Endodermal cell (in vitro differentiated cells): ENCODE measurements around the gene KRTAP9-1. TPM values are rescaled to one million over a fixed set of nuclear protein-coding genes. Genes with fewer than 3 reads are reported as not detected.
"Not testable (repeated sequence)": the region's sequence is repeated elsewhere in the genome, so short reads cannot be mapped to it uniquely, and the experiment has no call there.

Experiments used
- DNase-seq: peaks from one replicate; pipeline ENCODE4 v3.0.0-alpha.2; 2017
- H3K27ac ChIP-seq: 2 replicates; pipeline ENCODE4 v1.5.1; 2013; ENCODE audit warnings: mild to moderate bottlenecking, low read depth, low read length, moderate library complexity
- H3K27me3 ChIP-seq: 2 replicates; pipeline ENCODE4 v1.6.1; 2013; ENCODE audit warnings: mild to moderate bottlenecking, low read length, moderate library complexity; ENCODE audit not compliant: insufficient read depth, control insufficient read depth, poor library complexity, severe bottlenecking
- H3K36me3 ChIP-seq: 2 replicates; pipeline ENCODE4 v1.7.0; 2013; ENCODE audit warnings: mild to moderate bottlenecking, low read length, moderate library complexity; ENCODE audit not compliant: control insufficient read depth, insufficient read depth
- H3K4me1 ChIP-seq: one replicate; pipeline ENCODE4 v1.7.0; 2013; ENCODE audit warnings: low read length; ENCODE audit not compliant: control insufficient read depth, insufficient read depth
- H3K4me3 ChIP-seq: 2 replicates; pipeline ENCODE4 v1.5.1; 2013; ENCODE audit warnings: mild to moderate bottlenecking, low read length, moderate library complexity
- H3K9ac ChIP-seq: 2 replicates; pipeline ENCODE4 v1.6.1; 2013; ENCODE audit warnings: mild to moderate bottlenecking, low read length, moderate library complexity; ENCODE audit not compliant: poor library complexity, severe bottlenecking; ENCODE audit errors: extremely low read depth
- H3K9me3 ChIP-seq: 2 replicates; pipeline ENCODE4 v1.6.1; 2013; ENCODE audit warnings: mild to moderate bottlenecking, low read length, moderate library complexity; ENCODE audit not compliant: control insufficient read depth
- H3K27ac Mint-ChIP-seq: 2 replicates; pipeline ENCODE4 v1.8.0; 2020; ENCODE audit warnings: mixed read lengths
- H3K27me3 Mint-ChIP-seq: 2 replicates; pipeline ENCODE4 v1.8.0; 2021; ENCODE audit warnings: mild to moderate bottlenecking, mixed read lengths; ENCODE audit not compliant: insufficient read depth
- H3K36me3 Mint-ChIP-seq: 2 replicates; pipeline ENCODE4 v1.8.0; 2020; ENCODE audit warnings: low read depth, mixed read lengths
- H3K4me1 Mint-ChIP-seq: 2 replicates; pipeline ENCODE4 v1.8.0; 2020; ENCODE audit warnings: mixed read lengths
- H3K4me3 Mint-ChIP-seq: 2 replicates; pipeline ENCODE4 v1.8.0; 2020; ENCODE audit warnings: mild to moderate bottlenecking, moderate library complexity, mixed read lengths
- H3K9me3 Mint-ChIP-seq: 2 replicates; pipeline ENCODE4 v1.8.0; 2020; ENCODE audit warnings: mild to moderate bottlenecking, mixed read lengths
- CTCF ChIP-seq: fragments of 200-600 bp; sonication (generic); conservative IDR thresholded peaks from 2 replicates; pipeline ENCODE4 v1.5.0; 2021; ENCODE audit warnings: antibody characterized with exemption, mild to moderate bottlenecking
- WGBS, 2 experiments: methylation state at CpG; one replicate each; pipeline versions ENCODE4 v1.1.5 to v1.1.7; 2013; ENCODE audit warnings: missing lambda C conversion rate in 2 of 2, mixed read lengths in 1 of 2; ENCODE audit not compliant: insufficient coverage in 1 of 2, insufficient read length in 1 of 2; 5-methylcytosine and 5-hydroxymethylcytosine counted together
- total RNA-seq, 2 donors: library from RNA; stranded (reverse); fragmentation: NEBNext Ultra II Directional in 1 of 2; extraction: Animal tissue kit (Norgen Biotek cat#: 25700) in 1 of 2; gene quantifications; 2 replicates in 1 of 2; 3 replicates in 1 of 2; pipeline ENCODE4 v1.2.1, GENCODE V29; 2021

Gene KRTAP9-1
- total RNA-seq, 2 donors from 2014 or later: not detected

- no peak for DNase-seq
- Mint-ChIP-seq H3K4me3 (no peak overlapping the region), H3K36me3 (peaks cover 2% of the 10 kb centered on the region), H3K4me1 (no peaks in the 10 kb centered on the region), H3K27ac (no peak overlapping the region), H3K9me3 (peaks cover 38% of the 10 kb centered on the region), H3K27me3 (no peaks in the 10 kb centered on the region)
- Histone ChIP-seq H3K4me3 (no peak overlapping the region), H3K27me3 (no peaks in the 10 kb centered on the region), H3K4me1 (no peaks in the 10 kb centered on the region), H3K9ac (no peak overlapping the region), H3K36me3 (no peaks in the 10 kb centered on the region), H3K27ac (no peak overlapping the region), H3K9me3 (peaks cover 5% of the 10 kb centered on the region)
- no peak for TF ChIP-seq CTCF
- whole genome bisulfite sequencing, 2 experiments: 92 to 100% methylated on average over 1 of the region's 1 CpG
Measured at GRCh38 chr17:41144846-41145245, 44.8 kb upstream of the KRTAP9-1 start.

- no peak overlapping the region for H3K9ac ChIP-seq
- no peak for DNase-seq
- no peak overlapping the region for H3K4me3 ChIP-seq
- WGBS, 2 experiments: 80 to 100% methylated on average over 1 to 2 of the region's 2 CpGs
- Mint-ChIP-seq H3K9me3 (peaks cover 37% of the 10 kb centered on the region), H3K4me1 (no peaks in the 10 kb centered on the region), H3K36me3 (peaks cover 2% of the 10 kb centered on the region), H3K27ac (no peak overlapping the region), H3K4me3 (no peak overlapping the region), H3K27me3 (no peaks in the 10 kb centered on the region)
- no peaks in the 10 kb centered on the region for H3K36me3 ChIP-seq
- peaks cover 5% of the 10 kb centered on the region for H3K9me3 ChIP-seq
- H3K27ac ChIP-seq: no peak overlapping the region
- H3K27me3 ChIP-seq: no peaks in the 10 kb centered on the region
- no peak for TF ChIP-seq CTCF
- H3K4me1 ChIP-seq: no peaks in the 10 kb centered on the region
Measured at GRCh38 chr17:41145261-41145660, 44.4 kb upstream of the KRTAP9-1 start.

GRCh38 chr17:41147531-41148204 is 42.0 kb upstream of the KRTAP9-1 start:
- WGBS, 2 experiments: 89 to 100% methylated on average over 2 of the region's 2 CpGs
- Mint-ChIP-seq H3K27me3 (no peaks in the 10 kb centered on the region), H3K9me3 (peaks cover 19% of the 10 kb centered on the region), H3K27ac (no peak overlapping the region), H3K36me3 (peaks cover 2% of the 10 kb centered on the region), H3K4me3 (no peak overlapping the region), H3K4me1 (no peaks in the 10 kb centered on the region)
- TF ChIP-seq CTCF: no peak
- peaks cover 5% of the 10 kb centered on the region for H3K27me3 ChIP-seq
- H3K36me3 ChIP-seq: no peaks in the 10 kb centered on the region
- H3K4me3 ChIP-seq: no peak overlapping the region
- no peak for DNase-seq
- no peaks in the 10 kb centered on the region for H3K4me1 ChIP-seq
- H3K9me3 ChIP-seq: peaks cover 5% of the 10 kb centered on the region
- no peak overlapping the region for H3K9ac ChIP-seq
- H3K27ac ChIP-seq: no peak overlapping the region

- not testable (repeated sequence) for H3K4me1 Mint-ChIP-seq, H3K27ac Mint-ChIP-seq, H3K9ac ChIP-seq, H3K4me1 ChIP-seq, H3K9me3 Mint-ChIP-seq, H3K36me3 Mint-ChIP-seq, DNase-seq, H3K4me3 ChIP-seq, H3K27ac ChIP-seq, H3K36me3 ChIP-seq, H3K9me3 ChIP-seq, H3K4me3 Mint-ChIP-seq, H3K27me3 Mint-ChIP-seq, H3K27me3 ChIP-seq
- 78 to 88% methylated on average over 4 to 10 of the region's 10 CpGs for WGBS, 2 experiments
Measured at GRCh38 chr17:41148971-41149651, 40.6 kb upstream of the KRTAP9-1 start.
